Thoracic aorta (tissue), 2 donors: Measurements from ENCODE around the gene FBLN2. TPM values are rescaled to one million over a fixed set of nuclear protein-coding genes. Genes with fewer than 3 reads are reported as not detected.

Source experiments
- ATAC-seq: fragments of 150-250 bp; one replicate; pipeline ENCODE4 v1.8.0; 2017; ENCODE audit warnings: low read depth; ENCODE audit not compliant: insufficient number of reproducible peaks, low FRiP score
- DNase-seq: peaks from one replicate; pipeline ENCODE4 v3.0.0-alpha.2; 2020; ENCODE audit warnings: low spot score
- H3K27ac ChIP-seq, 2 donors: fragments of 200-600 bp; sonication (generic); 1 replicate in 1 of 2; 2 replicates in 1 of 2; pipeline ENCODE4 v1.5.1; 2016; ENCODE audit warnings: mild to moderate bottlenecking in 2 of 2, moderate library complexity in 2 of 2
- H3K27me3 ChIP-seq: fragments of 200-600 bp; sonication (generic); replicated peaks from 2 replicates; pipeline ENCODE4 v1.6.0; 2016; ENCODE audit warnings: mild to moderate bottlenecking; ENCODE audit not compliant: insufficient read depth
- H3K36me3 ChIP-seq: fragments of 200-600 bp; sonication (generic); one replicate; pipeline ENCODE4 v1.5.1; 2016
- H3K4me1 ChIP-seq, 2 donors: fragments of 200-600 bp; sonication (generic); 1 replicate in 1 of 2; 2 replicates in 1 of 2; pipeline versions ENCODE4 v1.5.1 to v1.6.0; 2016; ENCODE audit warnings: low read depth in 2 of 2, mild to moderate bottlenecking in 1 of 2; ENCODE audit not compliant: control insufficient read depth in 1 of 2
- H3K4me3 ChIP-seq: fragments of 200-600 bp; sonication (generic); 2 replicates; pipeline ENCODE4 v1.5.1; 2016; ENCODE audit warnings: mild to moderate bottlenecking
- H3K9me3 ChIP-seq: fragments of 200-600 bp; sonication (generic); 2 replicates; pipeline ENCODE4 v1.5.1; 2016
- total RNA-seq, 2 donors: library from RNA; depleted of rRNA; stranded (reverse); fragments of >200 nt; gene quantifications; one replicate each; pipeline versions ENCODE4 v1.1.0 to v1.2.3, GENCODE V29; 2016
- TF ChIP-seq, protein P1 (sequence below): fragments of 200-600 bp; sonication (generic); IDR thresholded peaks from one replicate; pipeline ENCODE4 v1.5.1; 2019; ENCODE audit warnings: antibody characterized with exemption

Gene FBLN2
- total RNA-seq, 2 donors from 2014 or later, result 233 to 328 TPM

DNA sequence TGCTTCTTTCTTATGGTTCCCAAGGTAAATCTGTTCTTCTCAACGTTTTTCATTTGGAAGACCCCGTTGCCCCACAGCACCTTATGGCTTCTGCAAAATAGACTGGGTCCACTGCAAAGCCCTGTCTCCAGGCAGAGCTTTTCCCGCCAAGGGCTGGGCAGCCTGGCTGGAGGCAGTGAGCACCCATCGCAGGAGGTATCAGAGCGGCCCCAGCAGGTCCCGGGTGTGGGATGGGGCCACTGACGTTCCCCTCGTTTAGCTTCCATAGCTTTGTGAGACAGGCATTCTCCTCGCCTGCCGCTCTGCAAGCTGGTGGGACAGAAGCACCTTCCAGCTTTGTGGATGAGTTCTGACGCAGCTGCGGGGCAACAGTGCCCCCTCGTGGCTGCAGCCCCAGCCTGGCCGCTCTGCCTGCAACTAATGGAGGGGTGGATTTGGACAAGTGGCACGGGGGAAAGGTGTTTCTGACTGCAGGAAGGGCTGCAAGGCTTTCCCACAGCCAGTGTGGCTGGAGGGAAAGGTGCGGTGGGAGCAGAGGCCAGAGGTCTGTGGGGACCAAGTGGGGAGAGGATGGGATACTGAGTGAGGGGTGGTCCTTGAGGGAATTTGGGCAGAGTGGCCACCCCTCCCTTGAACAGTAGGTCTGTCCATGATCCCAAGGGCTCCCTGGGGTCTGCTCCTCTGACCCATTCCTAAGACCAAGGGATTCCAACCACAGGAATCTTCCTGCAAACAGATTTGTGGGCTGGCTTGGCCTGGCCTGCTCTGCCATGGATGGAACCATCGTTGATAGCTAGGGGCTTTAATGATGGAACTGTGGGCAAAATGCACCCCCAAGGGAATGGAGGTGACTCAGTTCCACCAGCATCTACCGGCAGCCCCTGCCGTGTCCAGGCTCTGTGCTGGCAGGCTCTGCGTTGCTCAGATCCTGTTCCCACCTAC, 99.4 kb downstream of the FBLN2 start:
- peaks cover 6 to 14% of the 10 kb centered on the region in 2 donors for H3K4me1 ChIP-seq
- ATAC-seq, result peak; percentile 82
- no peak overlapping the region for H3K4me3 ChIP-seq
- H3K27me3 ChIP-seq, result no peaks in the 10 kb centered on the region
- H3K36me3 ChIP-seq, result no peaks in the 10 kb centered on the region
- H3K9me3 ChIP-seq, result no peaks in the 10 kb centered on the region
- TF ChIP-seq, protein P1, sequence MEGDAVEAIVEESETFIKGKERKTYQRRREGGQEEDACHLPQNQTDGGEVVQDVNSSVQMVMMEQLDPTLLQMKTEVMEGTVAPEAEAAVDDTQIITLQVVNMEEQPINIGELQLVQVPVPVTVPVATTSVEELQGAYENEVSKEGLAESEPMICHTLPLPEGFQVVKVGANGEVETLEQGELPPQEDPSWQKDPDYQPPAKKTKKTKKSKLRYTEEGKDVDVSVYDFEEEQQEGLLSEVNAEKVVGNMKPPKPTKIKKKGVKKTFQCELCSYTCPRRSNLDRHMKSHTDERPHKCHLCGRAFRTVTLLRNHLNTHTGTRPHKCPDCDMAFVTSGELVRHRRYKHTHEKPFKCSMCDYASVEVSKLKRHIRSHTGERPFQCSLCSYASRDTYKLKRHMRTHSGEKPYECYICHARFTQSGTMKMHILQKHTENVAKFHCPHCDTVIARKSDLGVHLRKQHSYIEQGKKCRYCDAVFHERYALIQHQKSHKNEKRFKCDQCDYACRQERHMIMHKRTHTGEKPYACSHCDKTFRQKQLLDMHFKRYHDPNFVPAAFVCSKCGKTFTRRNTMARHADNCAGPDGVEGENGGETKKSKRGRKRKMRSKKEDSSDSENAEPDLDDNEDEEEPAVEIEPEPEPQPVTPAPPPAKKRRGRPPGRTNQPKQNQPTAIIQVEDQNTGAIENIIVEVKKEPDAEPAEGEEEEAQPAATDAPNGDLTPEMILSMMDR, result peak; percentile 95
- DNase-seq, result peak; percentile 46
- no peak overlapping the region for H3K27ac ChIP-seq

DNA sequence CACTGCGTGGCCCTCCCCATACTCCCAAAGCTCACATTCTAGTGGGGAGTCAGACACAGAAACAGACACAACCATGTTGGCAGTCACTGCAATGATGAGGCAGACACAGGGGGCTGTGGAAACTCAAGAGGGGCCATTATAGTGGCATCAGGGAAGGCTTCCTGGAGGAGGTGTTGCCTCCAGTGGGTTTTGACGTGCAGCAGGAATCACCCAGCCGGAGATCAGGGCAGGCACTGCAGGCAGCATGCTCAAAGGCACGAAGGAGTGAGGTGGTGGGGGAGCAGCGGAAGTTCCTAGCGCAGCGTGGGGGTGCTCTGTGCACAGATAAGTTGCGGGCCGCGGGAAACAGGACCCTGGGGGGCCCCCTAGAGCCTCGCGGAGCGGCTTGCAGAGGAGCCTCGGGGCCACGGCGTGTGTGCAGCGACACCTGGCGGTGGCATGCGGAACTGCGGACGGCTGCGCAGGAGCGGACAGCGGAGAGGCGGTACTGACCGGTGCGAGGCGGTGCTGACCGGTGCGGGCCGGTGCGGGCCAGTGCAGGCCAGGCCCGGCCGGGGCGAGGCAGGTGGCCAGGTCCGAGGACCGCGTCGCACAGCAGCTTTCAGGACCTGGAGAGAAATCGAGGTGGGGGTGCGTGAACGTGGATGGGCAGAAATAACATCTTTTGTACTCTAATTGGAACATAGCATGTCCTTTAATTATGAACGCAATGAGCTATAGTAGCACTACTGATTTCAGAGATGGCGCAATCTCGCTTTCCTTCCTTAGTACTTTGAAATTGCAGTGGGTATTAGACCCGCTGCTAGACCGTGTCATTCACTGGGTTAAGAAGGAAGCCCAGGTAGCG, 101.5 kb downstream of the FBLN2 start:
- peak; percentile 37 for ATAC-seq
- H3K4me1 ChIP-seq, result peaks cover 6 to 20% of the 10 kb centered on the region in 2 donors
- no peaks in the 10 kb centered on the region for H3K9me3 ChIP-seq
- no peak overlapping the region for H3K27ac ChIP-seq
- H3K4me3 ChIP-seq, result peak overlapping the region; percentile 23
- DNase-seq, result no peak
- TF ChIP-seq, protein P1, result peak; percentile 99
- no peaks in the 10 kb centered on the region for H3K36me3 ChIP-seq
- H3K27me3 ChIP-seq, result no peaks in the 10 kb centered on the region

DNA sequence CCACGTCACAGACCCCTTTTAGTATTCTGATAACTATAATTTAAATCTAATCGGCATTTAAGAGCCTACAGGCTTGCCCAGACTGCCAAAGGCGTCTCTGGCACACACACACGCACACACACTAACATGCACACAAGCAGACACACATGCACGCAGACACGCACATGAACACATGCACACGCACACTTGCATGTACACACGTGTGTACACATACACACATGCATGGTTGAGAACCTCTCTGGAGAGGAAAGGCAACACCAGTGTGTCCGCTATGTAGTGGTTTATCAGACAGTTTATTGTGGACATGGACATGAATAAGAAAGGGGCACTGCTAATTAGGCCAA, 102.1 kb downstream of the FBLN2 start:
- H3K9me3 ChIP-seq, result no peaks in the 10 kb centered on the region
- H3K27me3 ChIP-seq, result peaks cover 4% of the 10 kb centered on the region
- ATAC-seq (no peak), DNase-seq (no peak)
- peaks cover 6 to 21% of the 10 kb centered on the region in 2 donors for H3K4me1 ChIP-seq
- TF ChIP-seq, protein P1, result no peak
- no peak overlapping the region for H3K4me3 ChIP-seq
- H3K36me3 ChIP-seq, result no peaks in the 10 kb centered on the region
- no peak overlapping the region for H3K27ac ChIP-seq

DNA sequence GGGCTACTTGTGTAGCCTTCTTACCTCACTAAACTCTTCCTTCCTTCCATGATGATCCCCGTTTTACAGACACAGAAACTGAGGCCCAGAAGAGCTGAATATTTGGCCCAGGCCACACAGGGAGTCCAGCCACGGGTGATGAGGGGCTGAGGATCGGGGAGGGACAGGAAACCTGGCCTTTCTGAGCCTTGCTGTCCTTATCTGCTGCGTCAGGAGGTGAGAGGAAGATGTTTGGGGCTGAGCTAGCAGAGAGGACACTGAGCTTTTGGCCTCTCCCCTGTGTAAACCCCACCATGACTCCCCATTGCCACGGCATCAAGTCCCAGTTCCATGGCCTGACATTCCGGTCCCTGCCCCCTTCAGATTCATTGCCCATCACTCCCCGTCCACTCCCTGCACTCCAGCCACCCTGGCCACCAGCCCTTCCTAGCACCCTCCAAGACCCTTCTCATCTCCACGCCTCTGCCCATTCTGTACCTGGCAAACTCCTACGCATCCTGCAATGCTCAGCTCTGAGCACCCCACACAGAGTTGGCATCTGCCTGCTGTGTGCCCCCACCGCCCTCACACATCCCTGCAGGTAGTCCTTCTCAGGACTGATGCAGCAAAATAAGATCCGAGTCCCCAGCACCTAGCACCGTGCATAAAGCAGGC, 103.0 kb downstream of the FBLN2 start:
- Histone ChIP-seq H3K4me3 (no peak overlapping the region), H3K4me1 (peaks cover 6 to 21% of the 10 kb centered on the region in 2 donors), H3K36me3 (no peaks in the 10 kb centered on the region), H3K27ac (no peak overlapping the region), H3K27me3 (peaks cover 5% of the 10 kb centered on the region), H3K9me3 (no peaks in the 10 kb centered on the region)
- DNase-seq (no peak), ATAC-seq (no peak)
- TF ChIP-seq, protein P1, result no peak
